Type B pancreatic cell (in vitro differentiated cells): ENCODE results near the gene CERS1. TPM values are rescaled to one million over a fixed set of nuclear protein-coding genes. Genes with fewer than 3 reads are reported as not detected.
"Not testable (repeated sequence)": the region's sequence is repeated elsewhere in the genome, so short reads cannot be mapped to it uniquely, and the experiment has no call there.

ENCODE experiments used
- DNase-seq: peaks from one replicate; pipeline ENCODE4 v3.0.0; 2021; ENCODE audit warnings: mixed read lengths; ENCODE audit not compliant: unreplicated experiment; ENCODE audit errors: extremely low spot score
- H3K27ac Mint-ChIP-seq: 2 replicates; pipeline ENCODE4 v1.8.0; 2021; ENCODE audit warnings: mild to moderate bottlenecking, mixed read lengths
- H3K27me3 Mint-ChIP-seq: 2 replicates; pipeline ENCODE4 v1.8.0; 2021; ENCODE audit warnings: mixed read lengths
- H3K36me3 Mint-ChIP-seq: 2 replicates; pipeline ENCODE4 v1.8.0; 2021; ENCODE audit warnings: mixed read lengths
- H3K4me1 Mint-ChIP-seq: one replicate; pipeline ENCODE4 v1.8.0; 2021; ENCODE audit warnings: mixed read lengths; ENCODE audit not compliant: unreplicated experiment
- H3K4me3 Mint-ChIP-seq: 2 replicates; pipeline ENCODE4 v1.8.0; 2021; ENCODE audit warnings: mild to moderate bottlenecking, mixed read lengths
- H3K9me3 Mint-ChIP-seq: 2 replicates; pipeline ENCODE4 v1.8.0; 2021; ENCODE audit warnings: mixed read lengths
- CTCF ChIP-seq: fragments of 200-600 bp; sonication (generic); conservative IDR thresholded peaks from 2 replicates; pipeline ENCODE4 v1.5.0; 2021; ENCODE audit warnings: antibody characterized with exemption, mild to moderate bottlenecking
- total RNA-seq: library from RNA; stranded (reverse); gene quantifications from 2 replicates; pipeline ENCODE4 v1.2.1, GENCODE V29; 2021; ENCODE audit warnings: low replicate concordance

The CERS1 gene
- total RNA-seq, 1 donor from 2014 or later, result 14.8 TPM

GRCh38 chr19:18906605-18907519 is 10.9 kb upstream of the CERS1 start:
- no peaks in the 10 kb centered on the region for H3K9me3 Mint-ChIP-seq
- H3K4me1 Mint-ChIP-seq, result no peaks in the 10 kb centered on the region
- no peaks in the 10 kb centered on the region for H3K36me3 Mint-ChIP-seq
- DNase-seq, result peak; percentile 67
- H3K27ac Mint-ChIP-seq, result no peak overlapping the region
- no peaks in the 10 kb centered on the region for H3K27me3 Mint-ChIP-seq
- no peak overlapping the region for H3K4me3 Mint-ChIP-seq
- TF ChIP-seq CTCF, result no peak

GRCh38 chr19:18905513-18906236 is 9.7 kb upstream of the CERS1 start:
- H3K4me3 Mint-ChIP-seq, result no peak overlapping the region
- H3K36me3 Mint-ChIP-seq, result no peaks in the 10 kb centered on the region
- no peaks in the 10 kb centered on the region for H3K9me3 Mint-ChIP-seq
- no peak overlapping the region for H3K27ac Mint-ChIP-seq
- no peak for TF ChIP-seq CTCF
- H3K27me3 Mint-ChIP-seq, result no peaks in the 10 kb centered on the region
- H3K4me1 Mint-ChIP-seq, result no peaks in the 10 kb centered on the region
- no peak for DNase-seq

GRCh38 chr19:18905058-18905456 is 9.1 kb upstream of the CERS1 start:
- H3K4me3 Mint-ChIP-seq, result no peak overlapping the region
- no peaks in the 10 kb centered on the region for H3K27me3 Mint-ChIP-seq
- no peak for TF ChIP-seq CTCF
- no peak for DNase-seq
- no peaks in the 10 kb centered on the region for H3K4me1 Mint-ChIP-seq
- no peaks in the 10 kb centered on the region for H3K9me3 Mint-ChIP-seq
- no peak overlapping the region for H3K27ac Mint-ChIP-seq
- H3K36me3 Mint-ChIP-seq, result no peaks in the 10 kb centered on the region

- no peaks in the 10 kb centered on the region for H3K4me1 Mint-ChIP-seq
- no peaks in the 10 kb centered on the region for H3K27me3 Mint-ChIP-seq
- no peak for TF ChIP-seq CTCF
- no peaks in the 10 kb centered on the region for H3K9me3 Mint-ChIP-seq
- H3K27ac Mint-ChIP-seq, result no peak overlapping the region
- no peak overlapping the region for H3K4me3 Mint-ChIP-seq
- no peaks in the 10 kb centered on the region for H3K36me3 Mint-ChIP-seq
- no peak for DNase-seq
These were observed 8.5 kb upstream of the CERS1 start for GRCh38 chr19:18904334-18905057.

GRCh38 chr19:18903156-18904037 is 7.4 kb upstream of the CERS1 start:
- Mint-ChIP-seq H3K27ac (no peak overlapping the region), H3K27me3 (no peaks in the 10 kb centered on the region), H3K4me3 (no peak overlapping the region), H3K9me3 (no peaks in the 10 kb centered on the region), H3K4me1 (no peaks in the 10 kb centered on the region), H3K36me3 (no peaks in the 10 kb centered on the region)
- DNase-seq, result peak; percentile 68
- no peak for TF ChIP-seq CTCF

- H3K9me3 Mint-ChIP-seq, H3K4me1 Mint-ChIP-seq, H3K27ac Mint-ChIP-seq, H3K36me3 Mint-ChIP-seq, DNase-seq, H3K4me3 Mint-ChIP-seq, H3K27me3 Mint-ChIP-seq: not testable (repeated sequence)
These were observed 6.6 kb upstream of the CERS1 start for GRCh38 chr19:18902519-18902918.
